Ascending aorta (tissue), 2 donors: Measurements from ENCODE around the gene IFNL2. TPM values are rescaled to one million over a fixed set of nuclear protein-coding genes. Genes with fewer than 3 reads are reported as not detected.
"Not testable (repeated sequence)": the region's sequence is repeated elsewhere in the genome, so short reads cannot be mapped to it uniquely, and the experiment has no call there.

Experiments used
- DNase-seq, 2 donors: peaks; one replicate each; pipeline ENCODE4 v3.0.0-alpha.2; 2019; ENCODE audit warnings: low spot score in 2 of 2
- H3K27ac ChIP-seq, 2 donors: fragments of 200-600 bp; sonication (generic); one replicate each; pipeline ENCODE4 v1.5.1; 2016 to 2017; ENCODE audit warnings: mild to moderate bottlenecking in 1 of 2
- H3K27me3 ChIP-seq: fragments of 200-600 bp; sonication (generic); one replicate; pipeline ENCODE4 v1.5.1; 2017
- H3K36me3 ChIP-seq, 2 donors: fragments of 200-600 bp; sonication (generic); one replicate each; pipeline ENCODE4 v1.5.1; 2016
- H3K4me1 ChIP-seq, 2 donors: fragments of 200-600 bp; sonication (generic); one replicate each; pipeline ENCODE4 v1.5.1; 2016 to 2017; ENCODE audit warnings: mild to moderate bottlenecking in 1 of 2
- H3K4me3 ChIP-seq, 2 donors: fragments of 200-600 bp; sonication (generic); one replicate each; pipeline ENCODE4 v1.5.1; 2016 to 2017; ENCODE audit warnings: mild to moderate bottlenecking in 1 of 2
- H3K9me3 ChIP-seq, 2 donors: fragments of 200-600 bp; sonication (generic); one replicate each; pipeline ENCODE4 v1.5.1; 2016
- intact Hi-C: fragments of 100-400 bp; cut with DNase I; formaldehyde crosslinking; loops from one replicate; pipeline ENCODE4 v1.15.1; 2023
- total RNA-seq: library from RNA; depleted of rRNA; stranded (reverse); fragments of >200 nt; gene quantifications from one replicate; pipeline ENCODE4 v1.1.0, GENCODE V29; 2016
- TF ChIP-seq, protein P1 (sequence below), 3 experiments: fragments of 200-600 bp in 2 of 3; fragments of 450-650 bp in 1 of 3; sonication (generic) in 2 of 3; IDR thresholded peaks; one replicate each; pipeline ENCODE4 v1.5.1; 2016 to 2019; ENCODE audit warnings: antibody characterized with exemption in 3 of 3, mild to moderate bottlenecking in 1 of 3, moderate library complexity in 1 of 3

The IFNL2 gene
- total RNA-seq, 1 donor from 2014 or later = not detected

GRCh38 chr19:39262496-39262895 is 5.7 kb upstream of the IFNL2 start:
- Histone ChIP-seq H3K27ac (no peak overlapping the region), H3K4me3 (no peak overlapping the region), H3K9me3 (no peaks in the 10 kb centered on the region), H3K27me3 (no peaks in the 10 kb centered on the region), H3K4me1 (no peaks in the 10 kb centered on the region), H3K36me3 (no peaks in the 10 kb centered on the region)
- TF ChIP-seq, protein P1, sequence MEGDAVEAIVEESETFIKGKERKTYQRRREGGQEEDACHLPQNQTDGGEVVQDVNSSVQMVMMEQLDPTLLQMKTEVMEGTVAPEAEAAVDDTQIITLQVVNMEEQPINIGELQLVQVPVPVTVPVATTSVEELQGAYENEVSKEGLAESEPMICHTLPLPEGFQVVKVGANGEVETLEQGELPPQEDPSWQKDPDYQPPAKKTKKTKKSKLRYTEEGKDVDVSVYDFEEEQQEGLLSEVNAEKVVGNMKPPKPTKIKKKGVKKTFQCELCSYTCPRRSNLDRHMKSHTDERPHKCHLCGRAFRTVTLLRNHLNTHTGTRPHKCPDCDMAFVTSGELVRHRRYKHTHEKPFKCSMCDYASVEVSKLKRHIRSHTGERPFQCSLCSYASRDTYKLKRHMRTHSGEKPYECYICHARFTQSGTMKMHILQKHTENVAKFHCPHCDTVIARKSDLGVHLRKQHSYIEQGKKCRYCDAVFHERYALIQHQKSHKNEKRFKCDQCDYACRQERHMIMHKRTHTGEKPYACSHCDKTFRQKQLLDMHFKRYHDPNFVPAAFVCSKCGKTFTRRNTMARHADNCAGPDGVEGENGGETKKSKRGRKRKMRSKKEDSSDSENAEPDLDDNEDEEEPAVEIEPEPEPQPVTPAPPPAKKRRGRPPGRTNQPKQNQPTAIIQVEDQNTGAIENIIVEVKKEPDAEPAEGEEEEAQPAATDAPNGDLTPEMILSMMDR (IDR thresholded peaks at IDR 0.05) = no peak
- DNase-seq = no peak
- intact Hi-C loops = no loop called here

DNA sequence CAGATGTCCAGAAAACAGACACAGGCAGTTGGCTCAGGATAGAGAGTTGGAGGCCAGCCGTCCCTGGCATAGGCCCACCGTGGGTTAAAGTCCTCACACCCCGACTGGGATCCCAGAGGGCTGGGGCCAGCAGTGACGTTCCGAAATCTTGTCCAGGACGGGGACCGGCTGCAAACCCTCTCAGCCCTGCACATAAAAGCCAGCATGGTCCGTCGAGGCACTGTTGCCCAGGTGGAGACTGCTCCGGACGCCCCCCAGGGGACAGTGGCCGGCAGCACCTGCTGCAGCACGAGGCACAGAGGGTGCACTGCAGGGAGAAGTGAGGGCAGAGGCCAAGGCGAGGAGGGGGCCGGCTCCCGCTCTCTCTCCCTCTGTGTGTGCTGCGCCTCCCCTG is 4.3 kb upstream of the IFNL2 start:
- no peak overlapping the region for H3K27ac ChIP-seq
- no peaks in the 10 kb centered on the region for H3K9me3 ChIP-seq
- H3K4me1 ChIP-seq = no peaks in the 10 kb centered on the region
- TF ChIP-seq, protein P1 (IDR thresholded peaks at IDR 0.05) = no peak
- DNase-seq = no peak
- no peaks in the 10 kb centered on the region for H3K27me3 ChIP-seq
- intact Hi-C loops = no loop called here
- H3K4me3 ChIP-seq = no peak overlapping the region
- H3K36me3 ChIP-seq = no peaks in the 10 kb centered on the region

DNA sequence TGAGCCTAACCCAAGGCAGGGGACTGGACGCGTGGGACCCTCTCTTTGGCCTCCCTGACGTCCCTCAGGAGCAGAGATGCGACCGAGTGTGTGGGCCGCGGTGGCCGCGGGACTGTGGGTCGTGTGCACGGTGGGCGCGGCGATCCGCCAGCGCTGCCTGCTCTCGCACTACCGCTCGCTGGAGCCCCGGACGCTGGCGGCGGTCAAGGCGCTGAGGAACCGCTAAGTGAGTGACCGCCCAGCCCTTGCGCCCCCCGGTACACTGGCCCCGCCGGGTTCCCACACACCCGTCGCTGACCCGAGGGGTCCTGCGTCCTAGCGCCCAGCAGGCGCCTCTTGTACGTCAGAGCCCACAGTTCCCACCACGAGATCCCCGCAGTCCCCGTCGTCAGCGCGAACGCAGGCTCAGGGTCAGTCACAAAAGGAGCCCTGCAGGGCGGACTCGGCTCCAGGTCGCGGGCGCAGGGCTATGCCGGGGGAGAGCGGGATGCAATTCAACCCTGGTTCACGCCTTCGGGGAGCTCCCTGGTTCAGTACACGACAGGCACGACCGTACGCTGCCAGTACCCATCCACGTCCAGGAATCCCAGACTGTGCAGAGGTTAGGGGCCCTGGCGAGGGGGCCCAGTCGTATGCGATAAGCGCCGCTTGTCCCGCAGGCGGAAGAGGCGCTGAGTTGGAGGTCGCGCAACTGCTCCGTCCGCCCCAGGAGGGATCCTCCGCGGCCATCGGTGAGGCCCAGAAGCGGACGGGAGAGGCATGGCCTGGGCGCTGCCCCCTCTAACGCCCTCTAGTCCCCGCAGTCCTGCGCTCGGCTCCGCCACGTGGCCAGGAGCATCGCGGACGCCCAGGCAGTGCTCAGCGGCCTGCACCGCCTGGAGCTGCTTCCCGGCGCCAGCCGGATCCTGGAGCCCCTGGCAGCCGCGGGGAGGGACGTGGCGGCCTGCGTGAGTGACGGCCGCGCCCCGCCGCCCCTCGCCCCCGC is 3.6 kb upstream of the IFNL2 start:
- Histone ChIP-seq H3K27ac (no peak overlapping the region), H3K4me3 (no peak overlapping the region), H3K36me3 (no peaks in the 10 kb centered on the region), H3K27me3 (no peaks in the 10 kb centered on the region), H3K4me1 (no peaks in the 10 kb centered on the region), H3K9me3 (no peaks in the 10 kb centered on the region)
- no peak for DNase-seq
- intact Hi-C loops = no loop called here
- TF ChIP-seq, protein P1 (IDR thresholded peaks at IDR 0.05) = no peak

DNA sequence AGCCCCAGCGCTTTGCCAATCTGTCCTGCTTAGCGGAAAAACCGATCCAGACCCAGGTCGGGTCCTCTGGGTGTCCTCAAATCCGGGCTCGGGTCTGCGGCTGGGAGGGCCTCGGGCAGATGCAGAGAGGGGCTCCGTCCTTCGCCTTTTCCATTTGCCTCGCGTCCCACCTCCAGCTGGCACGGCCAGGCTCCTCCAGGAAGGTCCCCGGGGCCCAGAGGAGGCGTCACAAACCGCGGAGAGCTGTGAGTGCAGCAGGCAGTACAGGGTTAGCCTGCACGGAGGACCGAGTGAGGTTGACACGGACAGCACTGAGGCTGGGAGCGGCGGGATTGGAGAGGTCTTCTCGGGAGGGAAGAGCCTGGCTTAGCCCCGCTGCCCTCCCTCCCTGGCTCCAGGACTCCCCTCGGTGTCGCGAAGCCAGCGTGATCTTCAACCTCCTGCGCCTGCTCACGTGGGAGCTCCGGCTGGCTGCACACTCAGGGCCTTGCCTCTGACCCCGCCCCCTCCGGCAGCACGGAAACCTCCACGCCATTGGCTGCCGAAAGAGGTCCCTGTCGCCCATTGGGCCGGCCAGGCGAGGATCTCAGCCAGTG is 2.8 kb upstream of the IFNL2 start:
- H3K27me3 ChIP-seq = no peaks in the 10 kb centered on the region
- no peak for DNase-seq
- H3K9me3 ChIP-seq = no peaks in the 10 kb centered on the region
- intact Hi-C loops = no loop called here
- TF ChIP-seq, protein P1 (IDR thresholded peaks at IDR 0.05) = no peak
- H3K4me3 ChIP-seq = no peak overlapping the region
- H3K4me1 ChIP-seq = no peaks in the 10 kb centered on the region
- H3K36me3 ChIP-seq = no peaks in the 10 kb centered on the region
- no peak overlapping the region for H3K27ac ChIP-seq

- H3K9me3 ChIP-seq, H3K4me1 ChIP-seq, DNase-seq, H3K27me3 ChIP-seq, H3K4me3 ChIP-seq, intact Hi-C loops, H3K36me3 ChIP-seq, H3K27ac ChIP-seq: not testable (repeated sequence)
Measured at GRCh38 chr19:39268531-39269223, 481 bp downstream of the IFNL2 start.

- H3K36me3 ChIP-seq, H3K4me3 ChIP-seq, H3K27ac ChIP-seq, H3K4me1 ChIP-seq, DNase-seq, H3K9me3 ChIP-seq, H3K27me3 ChIP-seq, intact Hi-C loops: not testable (repeated sequence)
Measured at GRCh38 chr19:39269369-39269768, 1.2 kb downstream of the IFNL2 start.
